NCI-H1436 (cell line): ENCODE results near the gene BRD2.

Experiments used
- DNase-seq: peaks from one replicate; lab custom pipeline; 2025; lab: John Stamatoyannopoulos, UW

BRD2 gene

DNA sequence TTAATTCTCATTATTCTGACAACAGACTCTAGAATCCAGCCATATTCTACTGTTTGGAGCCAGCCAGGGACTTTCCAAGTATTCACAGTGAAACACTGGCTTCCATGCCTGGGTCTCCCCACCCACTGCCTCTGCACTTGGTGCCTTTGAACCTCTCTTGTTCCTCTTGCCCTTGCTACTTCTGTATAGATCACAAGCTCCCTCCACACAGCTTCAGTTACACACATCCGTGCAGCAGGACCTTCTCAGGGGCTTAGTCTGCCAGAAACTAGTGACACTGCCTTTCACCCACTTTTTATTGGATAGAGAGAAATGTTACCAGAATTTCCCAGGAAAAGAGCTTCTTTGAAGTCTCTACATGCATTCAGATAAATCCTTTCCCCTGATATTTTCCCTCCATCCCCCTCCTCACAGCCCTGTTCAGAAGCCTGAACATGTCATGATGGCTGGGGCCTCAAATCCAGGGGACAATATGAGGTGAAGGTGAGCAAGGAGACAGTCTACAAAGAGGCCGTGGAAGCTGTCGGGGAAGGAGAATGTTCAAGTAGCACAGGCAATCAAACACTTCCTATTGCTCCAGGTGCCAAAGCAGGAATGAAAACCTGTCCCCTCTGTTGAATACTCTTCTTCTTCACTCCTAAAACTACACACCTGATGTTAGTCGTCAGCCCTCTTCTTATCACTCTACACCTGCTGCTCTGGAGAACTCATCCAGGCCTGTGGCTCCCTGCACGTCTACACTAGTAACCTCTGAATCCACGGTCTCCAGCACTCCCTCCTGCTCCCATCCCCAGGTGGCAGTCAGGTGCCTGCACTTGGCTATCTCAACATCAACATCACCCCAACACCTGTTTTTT, 61.2 kb downstream of the BRD2 start:
- no peak for DNase-seq

DNA sequence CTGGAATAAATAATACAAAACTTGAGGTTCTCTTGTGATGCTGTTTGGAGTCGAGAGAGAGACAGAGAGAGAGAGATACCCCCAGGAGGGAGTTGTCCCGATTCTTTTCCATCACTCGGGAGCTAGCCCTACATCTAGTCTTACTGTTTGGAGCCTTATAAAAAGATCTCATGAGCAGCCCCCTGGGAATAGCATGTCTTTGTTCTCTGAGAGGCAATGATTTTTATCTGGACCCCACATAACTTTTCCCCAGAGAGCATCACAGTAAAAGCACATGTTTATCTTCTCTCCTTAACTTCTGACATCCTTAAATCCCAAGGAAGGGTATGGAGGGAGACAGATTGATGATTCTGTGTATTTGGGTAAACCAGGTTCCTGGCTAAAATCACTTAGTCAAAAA, 61.9 kb downstream of the BRD2 start:
- no peak for DNase-seq
